K562 (cell line): ENCODE results near the gene MCC. TPM values are rescaled to one million over a fixed set of nuclear protein-coding genes. Genes with fewer than 3 reads are reported as not detected.

Source experiments
- CGGBP1 ChIP-seq: fragments of 250-450 bp; sonication (Bioruptor Pico); IDR thresholded peaks from 2 replicates; pipeline ENCODE4 v1.9.0; 2021; ENCODE audit warnings: mild to moderate bottlenecking
- ELF4 ChIP-seq: fragments of 450-650 bp; formaldehyde crosslinking; IDR thresholded peaks from 2 replicates; pipeline ENCODE4 v1.4.0; 2022; ENCODE audit warnings: missing genetic modification characterization
- HSF4 ChIP-seq: fragments of 250-450 bp; sonication (Bioruptor Pico); IDR thresholded peaks from 2 replicates; pipeline ENCODE4 v2.1.2; 2022; ENCODE audit warnings: mild to moderate bottlenecking, moderate library complexity, borderline replicate concordance
- NEUROD1 ChIP-seq: fragments of 150-350 bp; IDR thresholded peaks from 2 replicates; pipeline ENCODE4 v1.6.1; 2014; ENCODE audit warnings: borderline replicate concordance, low read length, low read depth; ENCODE audit not compliant: partially characterized antibody
- TFAP4 ChIP-seq: sonication (generic); formaldehyde crosslinking; IDR thresholded peaks from 2 replicates; pipeline ENCODE4 v1.8.0; 2022; ENCODE audit warnings: missing genetic modification reagents, mild to moderate bottlenecking, moderate library complexity, borderline replicate concordance
- THRA ChIP-seq: fragments of 450-650 bp; IDR thresholded peaks from 2 replicates; pipeline ENCODE4 v1.6.1; 2017; ENCODE audit warnings: mild to moderate bottlenecking, moderate library complexity
- ZBTB40 ChIP-seq, 2 experiments: fragments of 450-650 bp in 1 of 2; sonication (generic) in 1 of 2; formaldehyde crosslinking in 1 of 2; IDR thresholded peaks; 2 replicates each; pipeline versions ENCODE4 v1.7.1 to v1.9.0; 2016 to 2022; ENCODE audit warnings: inconsistent platforms in 1 of 2, mild to moderate bottlenecking in 1 of 2, missing genetic modification reagents in 1 of 2
- ZFP91 ChIP-seq: sonication (generic); formaldehyde crosslinking; IDR thresholded peaks from 2 replicates; pipeline ENCODE4 v1.8.0; 2022; ENCODE audit warnings: mild to moderate bottlenecking, missing genetic modification reagents
- ZNF12 ChIP-seq: sonication (generic); formaldehyde crosslinking; IDR thresholded peaks from 2 replicates; pipeline ENCODE4 v1.4.0; 2020; ENCODE audit warnings: mild to moderate bottlenecking, missing genetic modification reagents
- ZNF584 ChIP-seq: fragments of 200-800 bp; sonication (Bioruptor generic); IDR thresholded peaks from 2 replicates; pipeline ENCODE4 v1.6.1; 2016; ENCODE audit warnings: low read depth, mild to moderate bottlenecking, missing genetic modification characterization, missing compliant biosample characterization
- polyA plus RNA-seq, 8 experiments: library from polyadenylated mRNA; depleted of rRNA in 4 of 8; stranded (reverse) in 5 of 8; unstranded in 3 of 8; fragments of >200 nt; fragmentation: Nextera tagmentation in 2 of 8; fragmentation: Illumina TruSeq in 1 of 8; extraction: Ambion mirVana in 2 of 8; extraction: Trizol in 1 of 8; gene quantifications; 2 replicates each; pipeline versions ENCODE4 v1.2.1 to v1.2.3, GENCODE V29; 2011 to 2014; ENCODE audit warnings: inconsistent platforms in 1 of 8, missing spikeins in 1 of 8
- total RNA-seq, 7 experiments: library from RNA; depleted of rRNA in 6 of 7; stranded (reverse); fragments of >200 nt in 6 of 7; fragmentation: Illumina TruSeq in 2 of 7; extraction: Trizol in 2 of 7; gene quantifications; 2 replicates each; pipeline versions ENCODE4 v1.2.1 to v1.2.3, GENCODE V29; 2011 to 2021; ENCODE audit warnings: low replicate concordance in 1 of 7

Gene MCC
- total and polyA plus RNA-seq, 9 of the 15 experiments (the other 6 are each of a cell fraction or from before 2014, with no cell fraction given): 0.04 to 0.24 (median 0.06) TPM; not detected in 1

GRCh38 chr5:112976432-112977309, 511.6 kb downstream of the MCC start, which contains the start of gene DCP2 (continued):
- TF ChIP-seq ZBTB40 (IDR thresholded peaks at IDR 0.05) (peak; percentile 60), ZBTB40 (CRISPR knock-in tag; IDR thresholded peaks at IDR 0.05) (no peak), NEUROD1 (peak; percentile 51), CGGBP1 (CRISPR knock-in tag) (0 out of 2 replicates have a peak, but pooled peaks have one; percentile 36), ZNF12 (CRISPR knock-in tag) (no peak; the same call in 1 of the 2 replicates), ELF4 (CRISPR knock-in tag) (no peak), THRA (no peak), ZFP91 (CRISPR knock-in tag) (no peak), TFAP4 (CRISPR knock-in tag) (peak; percentile 47), HSF4 (CRISPR knock-in tag) (no peak), ZNF584 (no peak)
